SW 1271 (cell line): ENCODE measurements around the gene ENAH.

Source experiments
- DNase-seq, 2 experiments: peaks; one replicate each; lab custom pipeline; 2025; lab: John Stamatoyannopoulos, UW

Gene ENAH

GRCh38 chr1:225602590-225603206, 50.2 kb downstream of the ENAH start:
- DNase-seq = no peak

GRCh38 chr1:225601902-225602589, 50.9 kb downstream of the ENAH start:
- no peak for DNase-seq

- DNase-seq = no peak
Measured at GRCh38 chr1:225598847-225599246, 54.1 kb downstream of the ENAH start.

GRCh38 chr1:225597926-225598575, 54.9 kb downstream of the ENAH start:
- DNase-seq = no peak

GRCh38 chr1:225596736-225597135, 56.2 kb downstream of the ENAH start:
- DNase-seq = no peak

- no peak for DNase-seq
Measured at GRCh38 chr1:225595974-225596551, 56.9 kb downstream of the ENAH start.

- no peak for DNase-seq
Measured at GRCh38 chr1:225595452-225595851, 57.5 kb downstream of the ENAH start.

- no peak for DNase-seq
Measured at GRCh38 chr1:225593414-225593813, 59.5 kb downstream of the ENAH start.

GRCh38 chr1:225592362-225593025, 60.4 kb downstream of the ENAH start:
- DNase-seq = no peak

GRCh38 chr1:225587310-225587709, 65.6 kb downstream of the ENAH start:
- no peak for DNase-seq

- no peak for DNase-seq
Measured at GRCh38 chr1:225581186-225581585, 71.7 kb downstream of the ENAH start.

GRCh38 chr1:225580238-225581099, 72.5 kb downstream of the ENAH start:
- no peak for DNase-seq

GRCh38 chr1:225578251-225578977, 74.5 kb downstream of the ENAH start:
- DNase-seq = no peak

- DNase-seq = no peak
Measured at GRCh38 chr1:225577241-225577640, 75.7 kb downstream of the ENAH start.

GRCh38 chr1:225573216-225573615, 79.7 kb downstream of the ENAH start:
- no peak for DNase-seq

- DNase-seq = no peak
Measured at GRCh38 chr1:225572422-225572821, 80.5 kb downstream of the ENAH start.

GRCh38 chr1:225567789-225568188, 85.1 kb downstream of the ENAH start:
- DNase-seq = no peak

- DNase-seq = no peak
Measured at GRCh38 chr1:225565847-225566246, 87.1 kb downstream of the ENAH start.

GRCh38 chr1:225561675-225562074, 91.2 kb downstream of the ENAH start:
- DNase-seq = no peak

- no peak for DNase-seq
Measured at GRCh38 chr1:225559902-225560301, 93.0 kb downstream of the ENAH start.

- no peak for DNase-seq
Measured at GRCh38 chr1:225559326-225559725, 93.6 kb downstream of the ENAH start.
